Activated T-helper 1 cell treated with anti-CD3 and anti-CD28 coated beads, Interleukin-12 subunit alpha, Interleukin-12 subunit beta, Interleukin-2, Interleukin-4 antibody, amounts not matched to agents 30 ng/mL and 10 ng/mL and 1 ng/mL, durations not matched to agents 14 hours and 24 hours and 36 hours (primary cell): ENCODE measurements around the gene WDCP. TPM values are rescaled to one million over a fixed set of nuclear protein-coding genes. Genes with fewer than 3 reads are reported as not detected.
"Not testable (repeated sequence)": the region's sequence is repeated elsewhere in the genome, so short reads cannot be mapped to it uniquely, and the experiment has no call there.

ENCODE experiments used
- DNase-seq: peaks from one replicate; pipeline ENCODE4 v3.0.0; 2021; ENCODE audit warnings: low spot score
- H3K27ac Mint-ChIP-seq: one replicate; pipeline ENCODE4 v1.8.0; 2021; ENCODE audit warnings: mild to moderate bottlenecking, mixed read lengths
- H3K27me3 Mint-ChIP-seq: one replicate; pipeline ENCODE4 v1.8.0; 2022; ENCODE audit warnings: mild to moderate bottlenecking, moderate library complexity, mixed read lengths; ENCODE audit not compliant: insufficient read depth
- H3K36me3 Mint-ChIP-seq: one replicate; pipeline ENCODE4 v1.8.0; 2021; ENCODE audit warnings: low read depth, mixed read lengths
- H3K4me1 Mint-ChIP-seq: one replicate; pipeline ENCODE4 v1.8.0; 2021; ENCODE audit warnings: low read depth, mixed read lengths
- H3K4me3 Mint-ChIP-seq: one replicate; pipeline ENCODE4 v1.8.0; 2021; ENCODE audit warnings: mild to moderate bottlenecking, moderate library complexity, mixed read lengths
- H3K9me3 Mint-ChIP-seq: one replicate; pipeline ENCODE4 v1.8.0; 2021; ENCODE audit warnings: mixed read lengths
- intact Hi-C: fragments of 100-400 bp; cut with micrococcal nuclease; formaldehyde crosslinking; loops from one replicate; pipeline ENCODE4 v1.15.1; 2024
- total RNA-seq: library from RNA; stranded (reverse); gene quantifications from 2 replicates; pipeline ENCODE4 v1.2.3, GENCODE V29; 2022

WDCP gene
- total RNA-seq, 1 donor from 2014 or later: 21.9 TPM

- DNase-seq: no peak
- Mint-ChIP-seq H3K4me3 (no peak overlapping the region), H3K4me1 (peaks cover 5% of the 10 kb centered on the region), H3K36me3 (no peaks in the 10 kb centered on the region), H3K27ac (no peak overlapping the region), H3K27me3 (peaks cover 21% of the 10 kb centered on the region), H3K9me3 (no peaks in the 10 kb centered on the region)
- intact Hi-C loops: no loop called here
These were observed 31.4 kb downstream of the WDCP start for GRCh38 chr2:24015562-24016375.

- intact Hi-C loops, H3K9me3 Mint-ChIP-seq, H3K4me3 Mint-ChIP-seq, H3K36me3 Mint-ChIP-seq, H3K27ac Mint-ChIP-seq, DNase-seq, H3K4me1 Mint-ChIP-seq: not testable (repeated sequence)
- peaks cover 23% of the 10 kb centered on the region for H3K27me3 Mint-ChIP-seq
These were observed 32.3 kb downstream of the WDCP start for GRCh38 chr2:24014902-24015301.

DNA sequence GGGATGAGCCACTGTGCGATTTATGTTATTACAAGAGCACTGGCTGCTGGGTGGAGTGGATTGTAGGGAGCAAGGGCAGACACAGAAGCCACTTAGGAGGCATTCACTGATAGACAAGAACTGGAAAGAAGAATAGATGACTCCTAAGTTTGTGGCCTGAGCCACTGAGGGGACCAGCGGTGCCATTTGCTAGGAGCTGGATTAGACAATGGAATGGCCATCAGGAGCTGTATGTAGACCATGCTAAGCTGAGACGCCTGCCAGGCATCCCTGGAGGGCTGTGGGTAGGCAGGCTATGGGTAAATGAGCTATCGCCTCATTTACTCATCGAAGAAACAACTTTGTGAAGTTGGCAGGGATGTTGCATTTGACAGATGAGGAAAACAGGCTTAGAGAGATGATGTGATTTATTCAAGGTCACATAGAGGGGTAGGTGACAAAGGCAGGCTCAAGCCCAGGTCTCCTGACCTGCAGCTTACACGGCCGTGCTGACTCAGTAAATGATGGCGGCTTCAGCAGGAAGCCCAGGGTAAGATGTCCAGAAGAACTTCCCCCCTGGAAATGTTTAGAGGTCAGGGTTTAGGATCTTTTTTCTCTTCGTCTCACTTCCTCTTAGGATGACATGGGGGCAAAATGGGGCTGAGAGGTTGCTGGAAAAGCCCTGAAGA, 34.5 kb downstream of the WDCP start:
- no peak for DNase-seq
- Mint-ChIP-seq H3K27ac (no peak overlapping the region), H3K27me3 (peaks cover 39% of the 10 kb centered on the region), H3K4me1 (peaks cover 5% of the 10 kb centered on the region), H3K9me3 (no peaks in the 10 kb centered on the region), H3K4me3 (no peak overlapping the region), H3K36me3 (no peaks in the 10 kb centered on the region)
- intact Hi-C loops: no loop called here

- Mint-ChIP-seq H3K9me3 (no peaks in the 10 kb centered on the region), H3K36me3 (no peaks in the 10 kb centered on the region), H3K4me3 (no peak overlapping the region), H3K27ac (no peak overlapping the region), H3K27me3 (peaks cover 46% of the 10 kb centered on the region), H3K4me1 (peaks cover 5% of the 10 kb centered on the region)
- no peak for DNase-seq
- intact Hi-C loops: no loop called here
These were observed 35.7 kb downstream of the WDCP start for GRCh38 chr2:24011250-24012104.

- Mint-ChIP-seq H3K27me3 (peaks cover 46% of the 10 kb centered on the region), H3K36me3 (no peaks in the 10 kb centered on the region), H3K4me1 (peaks cover 5% of the 10 kb centered on the region), H3K9me3 (no peaks in the 10 kb centered on the region), H3K4me3 (no peak overlapping the region), H3K27ac (no peak overlapping the region)
- intact Hi-C loops: no loop called here
- no peak for DNase-seq
These were observed 36.5 kb downstream of the WDCP start for GRCh38 chr2:24010477-24011249.

DNA sequence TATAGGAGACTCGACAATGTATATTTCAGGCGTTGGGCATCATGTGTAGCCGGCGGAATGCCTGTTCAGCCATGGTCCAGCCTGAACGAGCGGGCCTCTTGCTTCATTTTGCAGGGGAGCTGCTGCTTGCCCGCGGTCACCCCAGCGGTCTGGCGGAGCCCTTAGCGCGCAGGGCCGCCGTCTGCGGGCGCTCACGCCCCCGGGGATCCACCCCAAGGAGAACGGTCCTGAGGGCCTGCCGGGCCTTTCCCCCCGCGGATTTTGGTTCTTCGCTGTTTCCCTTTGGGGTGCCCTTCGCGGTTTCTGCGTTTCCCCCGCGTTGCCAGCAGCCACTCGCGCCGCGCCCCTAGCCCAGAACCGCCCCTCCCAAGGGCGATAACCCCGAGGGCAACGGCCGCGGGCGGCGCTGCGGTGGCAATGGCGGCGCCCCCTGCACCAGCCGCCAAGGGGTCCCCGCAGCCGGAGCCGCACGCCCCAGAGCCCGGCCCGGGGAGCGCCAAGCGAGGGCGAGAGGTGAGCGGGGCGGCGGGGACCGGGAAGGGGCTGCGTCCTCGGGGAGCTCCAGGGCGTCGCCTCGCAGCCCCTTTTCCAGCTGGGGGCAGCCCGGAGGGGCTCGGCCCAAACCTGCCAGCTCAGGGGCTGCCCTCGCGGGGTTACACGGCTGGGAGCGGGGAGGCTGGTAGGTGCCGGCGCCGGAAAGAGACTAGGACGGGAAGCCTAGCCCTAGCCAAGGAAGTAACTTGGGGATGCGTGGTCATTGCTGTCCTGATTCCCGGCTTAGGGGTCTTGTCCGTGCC, 37.3 kb downstream of the WDCP start, which contains the start of gene MFSD2B:
Gene MFSD2B, plus strand, starts transcription at position 406 of the 797 bp plus-strand sequence. Its CDS starts 12 bp downstream, at position 418.
- H3K27ac Mint-ChIP-seq: no peak within 1 kb of the TSS
- H3K9me3 Mint-ChIP-seq: no peaks in the 10 kb centered on the region
- no peaks in the 10 kb centered on the region for H3K36me3 Mint-ChIP-seq
- peaks cover 46% of the 10 kb centered on the region for H3K27me3 Mint-ChIP-seq
- intact Hi-C loops: no loop called here
- no peak within 1 kb of the TSS for H3K4me3 Mint-ChIP-seq
- no peak for DNase-seq
- H3K4me1 Mint-ChIP-seq: peaks cover 5% of the 10 kb centered on the region

DNA sequence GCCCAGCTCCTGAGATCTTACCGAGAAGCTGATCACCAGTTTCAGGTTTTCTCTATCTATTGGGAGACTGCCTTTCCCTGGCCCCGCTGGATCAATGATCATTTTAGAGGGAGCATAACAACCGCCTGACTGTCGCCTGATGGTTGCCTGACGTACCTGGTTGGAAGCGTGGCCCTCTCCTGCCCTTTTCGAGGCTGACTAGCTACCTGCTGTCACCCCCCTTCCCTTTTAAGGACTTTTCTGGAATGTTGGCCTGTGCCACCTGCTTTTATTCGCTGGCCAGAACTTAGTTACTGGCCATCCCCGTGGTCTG, 37.9 kb downstream of the WDCP start:
- peaks cover 46% of the 10 kb centered on the region for H3K27me3 Mint-ChIP-seq
- DNase-seq: no peak
- H3K27ac Mint-ChIP-seq: no peak overlapping the region
- no peaks in the 10 kb centered on the region for H3K36me3 Mint-ChIP-seq
- no peak overlapping the region for H3K4me3 Mint-ChIP-seq
- no peaks in the 10 kb centered on the region for H3K9me3 Mint-ChIP-seq
- peaks cover 5% of the 10 kb centered on the region for H3K4me1 Mint-ChIP-seq
- intact Hi-C loops: no loop called here

GRCh38 chr2:24008672-24009366, 38.4 kb downstream of the WDCP start:
- Mint-ChIP-seq H3K27me3 (peaks cover 46% of the 10 kb centered on the region), H3K27ac (no peak overlapping the region), H3K4me3 (no peak overlapping the region), H3K9me3 (no peaks in the 10 kb centered on the region), H3K4me1 (peaks cover 5% of the 10 kb centered on the region), H3K36me3 (no peaks in the 10 kb centered on the region)
- intact Hi-C loops: no loop called here
- no peak for DNase-seq

DNA sequence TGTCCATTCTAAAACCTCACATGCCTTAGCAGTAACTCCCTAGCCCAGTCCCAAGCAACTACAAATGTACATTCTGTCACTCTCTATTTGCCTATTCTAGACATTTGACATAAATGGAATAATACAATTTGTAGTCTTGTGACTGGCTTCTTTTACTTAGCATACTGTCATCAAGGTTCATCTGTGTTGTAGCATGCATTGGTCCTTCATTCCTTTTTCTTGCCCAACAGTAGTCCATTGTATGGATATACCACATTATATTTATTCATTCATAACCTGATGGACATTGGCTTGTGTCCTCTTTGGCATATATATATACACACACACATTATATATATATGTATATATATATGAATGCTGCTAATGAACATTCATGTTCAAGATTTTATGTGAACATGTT, 39.5 kb downstream of the WDCP start:
- DNase-seq: no peak
- Mint-ChIP-seq H3K4me3 (no peak overlapping the region), H3K9me3 (no peaks in the 10 kb centered on the region), H3K27ac (no peak overlapping the region), H3K27me3 (peaks cover 42% of the 10 kb centered on the region), H3K36me3 (no peaks in the 10 kb centered on the region), H3K4me1 (peaks cover 5% of the 10 kb centered on the region)
- intact Hi-C loops: no loop called here

DNA sequence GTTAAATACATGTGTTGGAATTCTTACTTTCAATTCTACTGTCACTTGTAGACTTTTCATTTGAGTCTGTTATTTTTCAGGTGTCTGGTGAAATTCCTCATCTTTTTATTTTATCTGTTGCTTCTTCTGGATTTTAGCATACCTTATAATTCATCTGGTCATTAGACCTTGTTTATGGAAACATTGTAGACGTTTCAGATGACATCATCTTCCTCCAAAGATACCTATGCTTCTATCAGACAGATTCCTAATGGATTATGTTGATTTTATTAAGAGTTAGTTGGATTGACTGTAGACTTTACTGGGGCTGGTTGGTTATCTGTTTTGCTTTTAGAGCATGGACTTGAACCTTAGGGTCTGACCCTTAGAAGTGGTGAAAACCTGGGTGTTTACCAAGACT, 52.6 kb downstream of the WDCP start:
- Mint-ChIP-seq H3K9me3 (no peaks in the 10 kb centered on the region), H3K4me3 (no peak overlapping the region), H3K27ac (no peak overlapping the region), H3K4me1 (no peaks in the 10 kb centered on the region), H3K27me3 (no peaks in the 10 kb centered on the region), H3K36me3 (peaks cover 2% of the 10 kb centered on the region)
- intact Hi-C loops: no loop called here
- no peak for DNase-seq

DNA sequence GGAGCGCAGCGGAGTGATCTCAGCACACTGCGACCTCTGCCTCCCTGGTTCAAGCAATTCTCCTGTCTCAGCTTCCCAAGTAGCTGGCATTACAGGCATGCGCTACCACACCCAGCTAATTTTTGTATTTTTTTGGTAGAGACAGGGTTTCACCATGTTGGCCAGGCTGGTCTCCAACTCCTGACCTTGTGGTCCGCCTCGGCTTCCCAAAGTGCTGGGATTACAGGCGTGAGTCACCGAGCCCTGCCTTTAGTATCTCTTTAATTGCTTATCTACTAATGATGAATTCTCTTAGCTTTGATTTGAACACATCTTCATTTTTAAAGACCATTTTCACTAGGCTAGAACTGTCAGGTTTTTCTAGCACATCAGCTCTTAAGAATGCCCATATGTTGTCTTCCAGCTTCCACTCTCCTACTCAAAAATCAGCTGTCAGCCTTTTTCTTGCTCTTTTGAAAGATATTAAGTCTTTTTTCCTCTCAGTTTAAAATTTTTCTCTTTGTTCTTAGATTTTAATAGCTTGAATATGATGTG, 53.4 kb downstream of the WDCP start:
- H3K4me3 Mint-ChIP-seq: no peak overlapping the region
- no peak for DNase-seq
- H3K9me3 Mint-ChIP-seq: no peaks in the 10 kb centered on the region
- H3K27me3 Mint-ChIP-seq: no peaks in the 10 kb centered on the region
- no peaks in the 10 kb centered on the region for H3K4me1 Mint-ChIP-seq
- intact Hi-C loops: no loop called here
- peaks cover 1% of the 10 kb centered on the region for H3K36me3 Mint-ChIP-seq
- no peak overlapping the region for H3K27ac Mint-ChIP-seq
